Placental pericyte (primary cell): ENCODE results near the gene CRIP3. TPM values are rescaled to one million over a fixed set of nuclear protein-coding genes. Genes with fewer than 3 reads are reported as not detected.

Experiments used
- small RNA-seq: library from RNA; depleted of rRNA; stranded (forward); fragments of <200 nt; gene quantifications from one replicate; pipeline ENCODE3, GENCODE V24; 2012; ENCODE audit warnings: low replicate concordance
- total RNA-seq: library from RNA; depleted of rRNA; stranded (reverse); fragments of >200 nt; gene quantifications from 2 replicates; pipeline ENCODE4 v1.2.3, GENCODE V29; 2012

The CRIP3 gene
- not detected in 2 replicates for total RNA-seq

GRCh38 chr6:43308101-43308989 lies at the start of gene CRIP3:
TSS of gene CRIP3 (minus strand) at chr6:43308826. CDS start at chr6:43308792, 34 bp downstream.

GRCh38 chr6:43297644-43298564 lies 10.7 kb downstream of the CRIP3 start, which contains the start of gene SLC22A7:
TSS of gene SLC22A7 (plus strand) at chr6:43298260. CDS start at chr6:43298359, 99 bp downstream.

Small RNA genes lying within 50 kb of the gene (small RNA-seq; reads per million reads assigned to genes)
- gene RPL12P47, result not detected

Other genes with a start within 250 kb of the CRIP3 start
- 23.5 and 26.3 TPM in 2 replicates for gene MRPL2, start 249.4 kb downstream of the CRIP3 start, total RNA-seq
- 15.2 and 16.2 TPM in 2 replicates for gene KLC4, start 249.2 kb downstream of the CRIP3 start, total RNA-seq
- gene PTK7, start 232.5 kb downstream of the CRIP3 start, total RNA-seq, result 130 and 157 TPM in 2 replicates
- gene SRF, start 137.6 kb downstream of the CRIP3 start, total RNA-seq, result 32.6 and 57.4 TPM in 2 replicates
- gene CUL9, start 126.6 kb downstream of the CRIP3 start, total RNA-seq, result 22.0 and 27.6 TPM in 2 replicates
- 33.1 and 43.1 TPM in 2 replicates for gene DNPH1, start 79.3 kb downstream of the CRIP3 start, total RNA-seq
- not detected in 2 replicates for gene TTBK1, start 65.3 kb downstream of the CRIP3 start, total RNA-seq
- gene SLC22A7, start 10.6 kb downstream of the CRIP3 start, total RNA-seq, result not detected in 2 replicates
- 9.2 and 15.3 TPM in 2 replicates for gene ZNF318, start 60.8 kb upstream of the CRIP3 start, total RNA-seq
- 34.5 and 43.3 TPM in 2 replicates for gene ABCC10, start 118.7 kb upstream of the CRIP3 start, total RNA-seq
- gene DLK2, start 146.7 kb upstream of the CRIP3 start, total RNA-seq, result 0.44 and 0.57 TPM in 2 replicates
- 19.2 and 19.3 TPM in 2 replicates for gene TJAP1, start 168.7 kb upstream of the CRIP3 start, total RNA-seq
- gene LRRC73, start 201.5 kb upstream of the CRIP3 start, total RNA-seq, result 0.57 and 0.66 TPM in 2 replicates
- 110 and 115 TPM in 2 replicates for gene YIPF3, start 208.1 kb upstream of the CRIP3 start, total RNA-seq
- 30.9 and 36.4 TPM in 2 replicates for gene POLR1C, start 208.3 kb upstream of the CRIP3 start, total RNA-seq